ENCODE data around the gene MARCHF3.
"Not testable (repeated sequence)": the region's sequence is repeated elsewhere in the genome, so short reads cannot be mapped to it uniquely, and the experiment has no call there.

The MARCHF3 gene

DNA sequence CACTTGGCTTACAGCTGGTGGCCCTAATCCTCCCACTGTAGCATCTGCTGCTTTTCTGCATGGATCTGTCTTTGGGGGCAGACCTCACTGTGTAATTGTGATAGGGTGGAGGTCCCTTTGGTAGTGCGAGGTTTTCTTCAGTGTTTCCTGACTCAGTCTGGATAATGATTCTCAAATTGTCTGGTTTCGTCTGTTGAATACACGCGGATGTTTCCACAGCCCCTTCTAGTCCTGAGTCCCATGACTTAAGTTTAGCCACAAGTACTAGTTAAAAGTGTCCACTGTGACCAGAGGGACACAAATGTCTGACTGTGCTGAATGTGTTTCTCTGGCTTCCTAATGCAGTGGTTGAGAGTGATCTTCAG is 182.9 kb downstream of the MARCHF3 start:
- in situ Hi-C loops (cut with HindIII; ENCODE audit: low sequenced_read_pairs): no loop called here
- H3K4me3 ChIP-seq (ENCODE audit: low read depth, low read length): no peak overlapping the region
- DNase-seq (ENCODE audit: low read depth): no peak
- TF ChIP-seq, protein P1, sequence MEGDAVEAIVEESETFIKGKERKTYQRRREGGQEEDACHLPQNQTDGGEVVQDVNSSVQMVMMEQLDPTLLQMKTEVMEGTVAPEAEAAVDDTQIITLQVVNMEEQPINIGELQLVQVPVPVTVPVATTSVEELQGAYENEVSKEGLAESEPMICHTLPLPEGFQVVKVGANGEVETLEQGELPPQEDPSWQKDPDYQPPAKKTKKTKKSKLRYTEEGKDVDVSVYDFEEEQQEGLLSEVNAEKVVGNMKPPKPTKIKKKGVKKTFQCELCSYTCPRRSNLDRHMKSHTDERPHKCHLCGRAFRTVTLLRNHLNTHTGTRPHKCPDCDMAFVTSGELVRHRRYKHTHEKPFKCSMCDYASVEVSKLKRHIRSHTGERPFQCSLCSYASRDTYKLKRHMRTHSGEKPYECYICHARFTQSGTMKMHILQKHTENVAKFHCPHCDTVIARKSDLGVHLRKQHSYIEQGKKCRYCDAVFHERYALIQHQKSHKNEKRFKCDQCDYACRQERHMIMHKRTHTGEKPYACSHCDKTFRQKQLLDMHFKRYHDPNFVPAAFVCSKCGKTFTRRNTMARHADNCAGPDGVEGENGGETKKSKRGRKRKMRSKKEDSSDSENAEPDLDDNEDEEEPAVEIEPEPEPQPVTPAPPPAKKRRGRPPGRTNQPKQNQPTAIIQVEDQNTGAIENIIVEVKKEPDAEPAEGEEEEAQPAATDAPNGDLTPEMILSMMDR (IDR thresholded peaks at IDR 0.05; ENCODE audit: low read depth, low read length, missing control alignments): no peak

DNA sequence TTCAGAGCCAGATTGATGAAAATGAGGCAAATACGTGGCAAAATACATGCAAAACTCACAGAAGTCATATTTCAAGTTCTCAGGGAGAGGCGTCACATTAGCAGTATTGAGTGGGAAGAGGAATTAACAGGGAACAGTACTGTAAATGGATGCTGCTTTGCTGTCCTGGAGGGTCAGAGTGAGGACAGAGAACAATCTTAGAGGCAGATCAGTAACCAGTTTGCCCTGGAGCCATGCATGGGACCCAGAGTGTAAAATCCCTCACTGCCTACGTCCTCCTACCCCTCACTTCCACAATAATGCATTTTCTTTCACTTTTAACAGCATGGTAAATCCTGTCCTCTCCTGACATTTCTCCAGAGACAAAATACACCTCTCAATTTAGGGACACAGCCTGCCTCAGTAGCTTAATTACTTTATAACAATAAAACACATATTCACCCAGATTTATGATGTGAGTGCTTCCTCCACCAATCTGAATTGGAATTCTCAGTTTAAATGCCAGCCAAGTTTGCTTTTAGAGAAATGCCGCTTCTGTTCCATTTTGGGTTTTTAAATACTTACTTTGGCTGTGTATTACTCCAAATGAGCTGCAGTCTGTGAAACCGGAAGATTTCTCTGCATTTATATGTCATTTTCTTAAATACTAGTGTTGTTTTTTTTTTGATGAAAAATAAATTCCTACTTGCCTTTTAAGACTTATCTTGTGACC is 183.5 kb downstream of the MARCHF3 start:
- H3K4me3 ChIP-seq (ENCODE audit: low read depth, low read length): no peak overlapping the region
- DNase-seq (ENCODE audit: low read depth): no peak
- in situ Hi-C loops (cut with HindIII; ENCODE audit: low sequenced_read_pairs): no loop called here
- TF ChIP-seq, protein P1 (IDR thresholded peaks at IDR 0.05; ENCODE audit: low read depth, low read length, missing control alignments): no peak

DNA sequence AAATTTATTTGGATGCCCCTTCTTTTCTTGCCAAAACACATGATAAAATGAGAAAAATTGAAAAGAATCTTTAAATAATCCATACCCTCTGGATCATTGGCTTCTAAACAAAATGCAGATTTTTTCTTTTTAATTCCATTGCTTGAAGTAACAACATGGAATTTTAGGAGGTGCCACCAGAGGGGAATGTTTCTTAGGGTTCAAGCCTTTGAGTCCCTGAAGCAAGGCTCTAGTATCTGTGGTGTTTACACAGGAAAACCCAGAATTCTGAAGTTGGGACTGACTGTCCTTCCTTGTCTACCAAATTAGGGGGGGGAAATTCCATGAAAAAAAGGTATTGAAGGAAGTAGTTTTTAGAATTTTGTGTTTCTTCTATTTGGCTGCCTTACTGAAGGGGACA is 184.0 kb downstream of the MARCHF3 start:
- H3K4me3 ChIP-seq (ENCODE audit: low read depth, low read length): no peak overlapping the region
- no peak for DNase-seq (ENCODE audit: low read depth)
- TF ChIP-seq, protein P1 (IDR thresholded peaks at IDR 0.05; ENCODE audit: low read depth, low read length, missing control alignments): no peak
- in situ Hi-C loops (cut with HindIII; ENCODE audit: low sequenced_read_pairs): no loop called here

DNA sequence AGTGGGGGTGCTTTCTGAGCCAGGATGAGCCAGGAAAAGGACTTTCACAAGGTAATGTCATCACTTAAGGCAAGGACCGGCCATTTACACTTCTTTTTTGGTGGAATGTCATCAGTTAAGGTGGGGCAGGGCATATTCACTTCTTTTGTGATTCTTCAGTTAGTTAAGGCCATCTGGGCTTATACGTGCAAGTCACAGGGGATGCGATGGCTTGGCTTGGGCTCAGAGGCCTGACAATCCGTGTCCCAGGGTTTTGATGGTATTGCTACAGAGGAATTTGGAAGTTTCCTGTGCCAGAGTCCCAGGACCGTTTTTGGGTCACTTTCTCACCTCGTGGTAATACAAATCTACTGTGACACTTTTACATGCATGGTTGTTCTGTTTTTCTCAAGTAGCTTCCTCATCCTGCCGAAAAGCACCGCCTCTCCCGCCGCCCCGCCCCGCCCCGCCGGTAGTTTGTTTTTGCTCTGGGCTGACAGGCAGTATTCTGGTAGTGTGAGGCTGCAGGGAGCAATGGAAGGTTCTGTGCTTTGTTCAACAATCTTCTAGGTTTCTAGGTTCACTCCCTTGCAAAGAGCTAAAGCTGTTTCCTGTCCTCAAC is 184.8 kb downstream of the MARCHF3 start:
- H3K4me3 ChIP-seq (ENCODE audit: low read depth, low read length); in situ Hi-C loops (cut with HindIII; ENCODE audit: low sequenced_read_pairs); DNase-seq (ENCODE audit: low read depth): not testable (repeated sequence)

DNA sequence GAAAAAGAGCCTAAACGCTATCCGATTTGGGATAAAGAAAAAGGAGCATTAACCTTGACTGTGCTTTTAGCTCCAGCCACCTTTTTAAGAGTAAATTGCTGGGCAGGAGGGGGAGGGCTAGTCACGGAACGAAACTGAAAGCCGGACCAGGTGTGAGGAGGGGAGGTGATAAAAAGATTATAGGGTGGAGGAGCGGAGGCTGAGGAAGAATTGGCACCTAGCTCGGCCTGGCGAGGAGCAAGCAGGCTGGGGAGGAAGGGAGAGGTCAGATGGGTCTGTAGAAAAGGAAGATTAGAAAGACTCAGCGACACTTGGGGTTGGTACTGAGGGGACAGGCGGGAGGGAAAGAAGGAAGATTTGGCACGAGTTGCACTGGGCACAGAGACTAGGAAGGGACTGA is 187.0 kb downstream of the MARCHF3 start:
- H3K4me3 ChIP-seq (ENCODE audit: low read depth, low read length); DNase-seq (ENCODE audit: low read depth); in situ Hi-C loops (cut with HindIII; ENCODE audit: low sequenced_read_pairs): not testable (repeated sequence)

DNA sequence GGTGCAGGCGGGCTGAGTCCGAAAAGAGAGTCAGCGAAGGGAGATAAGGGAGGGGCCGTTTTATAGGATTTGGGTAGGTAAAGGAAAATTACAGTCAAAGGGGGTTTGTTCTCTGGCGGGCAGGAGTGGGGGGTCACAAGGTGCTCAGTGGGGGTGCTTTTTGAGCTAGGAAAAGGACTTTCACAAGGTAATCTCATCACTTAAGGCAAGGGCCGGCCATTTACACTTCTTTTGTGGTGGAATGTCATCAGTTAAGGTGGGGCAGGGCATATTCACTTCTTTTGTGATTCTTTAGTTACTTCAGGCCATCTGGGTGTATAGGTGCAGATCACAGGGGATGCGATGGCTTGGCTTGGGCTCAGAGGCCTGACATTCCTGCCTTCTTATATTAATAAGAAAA is 191.0 kb downstream of the MARCHF3 start:
- H3K4me3 ChIP-seq (ENCODE audit: low read depth, low read length); DNase-seq (ENCODE audit: low read depth); in situ Hi-C loops (cut with HindIII; ENCODE audit: low sequenced_read_pairs): not testable (repeated sequence)

DNA sequence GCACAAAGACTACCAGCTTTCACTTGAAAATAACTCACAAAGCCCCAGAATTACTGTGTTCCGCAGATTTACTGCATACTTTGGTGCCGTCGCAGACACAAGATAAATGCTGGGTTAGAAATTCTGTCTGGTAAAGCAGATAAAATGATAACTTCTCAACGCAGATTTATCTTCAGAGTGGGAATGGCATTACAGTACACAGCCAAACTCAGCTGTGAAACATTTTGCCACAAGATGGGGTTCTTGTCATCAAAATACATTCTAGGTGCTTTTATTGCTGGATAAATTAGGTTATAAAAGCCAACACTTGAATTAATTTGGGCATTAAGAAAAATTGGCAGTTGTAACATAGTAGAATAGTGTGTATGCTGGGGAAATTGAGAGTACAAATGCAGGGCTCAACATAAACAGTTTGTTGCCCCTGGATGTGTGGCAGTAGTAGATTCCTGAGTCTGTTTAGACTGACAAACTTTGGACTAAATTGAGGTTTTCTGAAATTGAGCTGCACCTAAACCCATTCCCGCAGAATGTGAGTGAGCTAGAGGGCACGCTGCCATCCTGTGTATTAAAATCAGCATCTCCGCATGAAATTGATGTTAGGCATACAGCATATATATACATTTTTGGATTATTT is 192.3 kb downstream of the MARCHF3 start:
- H3K4me3 ChIP-seq (ENCODE audit: low read depth, low read length): no peak overlapping the region
- no peak for DNase-seq (ENCODE audit: low read depth)
- TF ChIP-seq, protein P1 (IDR thresholded peaks at IDR 0.05; ENCODE audit: low read depth, low read length, missing control alignments): peak; percentile 49
- in situ Hi-C loops (cut with HindIII; ENCODE audit: low sequenced_read_pairs): no loop called here

DNA sequence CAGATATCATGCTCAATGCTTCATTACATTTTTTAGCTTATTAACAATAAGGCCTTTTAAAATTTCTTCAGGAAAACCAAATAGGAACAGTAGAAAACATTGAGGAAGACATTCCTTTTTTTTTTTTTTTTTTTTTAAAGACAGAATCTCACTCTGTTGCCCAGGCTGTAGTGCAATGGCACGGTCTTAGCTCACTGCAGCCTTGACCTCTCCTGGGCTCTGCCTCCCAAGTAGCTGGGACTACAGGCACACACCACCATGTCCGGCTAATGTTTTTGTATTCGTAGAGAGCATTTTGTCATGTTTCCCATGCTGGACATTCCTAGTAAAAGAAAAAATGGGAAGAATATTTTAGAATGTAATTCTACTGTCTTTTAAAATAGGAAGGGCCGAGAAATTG is 193.1 kb downstream of the MARCHF3 start:
- H3K4me3 ChIP-seq (ENCODE audit: low read depth, low read length): no peak overlapping the region
- in situ Hi-C loops (cut with HindIII; ENCODE audit: low sequenced_read_pairs): no loop called here
- no peak for DNase-seq (ENCODE audit: low read depth)
- TF ChIP-seq, protein P1 (IDR thresholded peaks at IDR 0.05; ENCODE audit: low read depth, low read length, missing control alignments): no peak

Data from astrocyte of the cerebellum (primary cell).